ENCODE data around the gene CALHM4. TPM values are rescaled to one million over a fixed set of nuclear protein-coding genes. Genes with fewer than 3 reads are reported as not detected.
A peak's percentile ranks its signal among the peaks of the same experiment; 100 is the strongest.

CALHM4 gene
- total RNA-seq, 1 donor from 2014 or later = not detected

GRCh38 chr6:116542426-116542825 lies 11.1 kb upstream of the CALHM4 start:
- DNase-seq (ENCODE audit: low spot score) = no peak

- no peak for DNase-seq (ENCODE audit: low spot score)
Observed at GRCh38 chr6:116543149-116543548, 10.4 kb upstream of the CALHM4 start.

- DNase-seq (ENCODE audit: low spot score) = no peak
Observed at GRCh38 chr6:116545651-116546050, 7.9 kb upstream of the CALHM4 start, which contains the start of gene TRAPPC3L. Gene TRAPPC3L (minus strand): TSS chr6:116545684. CDS start chr6:116545514, 170 bp downstream.

GRCh38 chr6:116547358-116547757 lies 6.2 kb upstream of the CALHM4 start:
- no peak for DNase-seq (ENCODE audit: low spot score)

GRCh38 chr6:116550796-116551195 lies 2.8 kb upstream of the CALHM4 start:
- no peak for DNase-seq (ENCODE audit: low spot score)

GRCh38 chr6:116556065-116556464 lies 2.5 kb downstream of the CALHM4 start:
- DNase-seq (ENCODE audit: low spot score) = no peak

- DNase-seq (ENCODE audit: low spot score) = no peak
Observed at GRCh38 chr6:116556814-116557415, 3.4 kb downstream of the CALHM4 start.

GRCh38 chr6:116557893-116558292 lies 4.3 kb downstream of the CALHM4 start:
- DNase-seq (ENCODE audit: low spot score) = peak; percentile 44

- no peak for DNase-seq (ENCODE audit: low spot score)
Observed at GRCh38 chr6:116560130-116560529, 6.6 kb downstream of the CALHM4 start.

- peak; percentile 77 for DNase-seq (ENCODE audit: low spot score)
Observed at GRCh38 chr6:116561377-116562018, 7.9 kb downstream of the CALHM4 start.

- no peak for DNase-seq (ENCODE audit: low spot score)
Observed at GRCh38 chr6:116562019-116562403, 8.5 kb downstream of the CALHM4 start.

- no peak for DNase-seq (ENCODE audit: low spot score)
Observed at GRCh38 chr6:116562614-116563013, 9.1 kb downstream of the CALHM4 start.

GRCh38 chr6:116563830-116564229 lies 10.3 kb downstream of the CALHM4 start:
- DNase-seq (ENCODE audit: low spot score) = no peak

GRCh38 chr6:116564311-116564710 lies 10.8 kb downstream of the CALHM4 start:
- DNase-seq (ENCODE audit: low spot score) = no peak

- DNase-seq (ENCODE audit: low spot score) = peak; percentile 14
Observed at GRCh38 chr6:116564921-116565872, 11.6 kb downstream of the CALHM4 start.

GRCh38 chr6:116568111-116568510 lies 14.6 kb downstream of the CALHM4 start:
- DNase-seq (ENCODE audit: low spot score) = no peak

- DNase-seq (ENCODE audit: low spot score) = no peak
Observed at GRCh38 chr6:116568821-116569755, 15.5 kb downstream of the CALHM4 start.

- peak; percentile 99 for DNase-seq (ENCODE audit: low spot score)
Observed at GRCh38 chr6:116570856-116571682, 17.5 kb downstream of the CALHM4 start, which contains the start of gene RWDD1. Gene RWDD1 (plus strand): TSS chr6:116571504. CDS start chr6:116571583, 79 bp downstream.

- no peak for DNase-seq (ENCODE audit: low spot score)
Observed at GRCh38 chr6:116571683-116572000, 18.1 kb downstream of the CALHM4 start.

GRCh38 chr6:116572162-116572561 lies 18.6 kb downstream of the CALHM4 start:
- no peak for DNase-seq (ENCODE audit: low spot score)

Measured in mucosa of gallbladder (tissue), 1 donor.